HG02588 (cell line): Measurements from ENCODE around the gene SCD5.

Source experiments
- ATAC-seq: cut with Tn5 transposase; IDR thresholded peaks from one replicate; pipeline ENCODE4 v1.9.1; 2021; ENCODE audit warnings: mild to moderate bottlenecking, moderate library complexity; ENCODE audit not compliant: unreplicated experiment

The SCD5 gene

GRCh38 chr4:82797405-82798111 lies 1.0 kb downstream of the SCD5 start:
- ATAC-seq: no peak

DNA sequence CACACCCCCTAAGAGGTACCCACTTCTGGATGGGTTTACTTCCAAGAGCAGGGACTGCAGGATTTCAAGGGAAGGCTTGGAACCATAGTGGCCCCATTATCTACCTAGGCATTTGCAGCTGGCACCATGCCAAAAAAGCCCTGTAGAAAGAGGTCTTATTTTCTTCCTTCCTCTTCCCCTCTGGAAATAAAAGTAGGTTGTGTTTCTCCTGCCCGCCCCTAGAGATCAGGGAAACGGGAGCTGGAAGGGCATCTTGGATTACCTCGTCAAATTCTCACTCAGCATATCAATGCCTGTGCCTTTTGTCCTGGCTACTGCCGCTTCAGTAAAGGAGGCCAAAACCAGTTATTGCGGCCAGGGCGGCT lies 1.6 kb downstream of the SCD5 start:
- ATAC-seq: no peak

DNA sequence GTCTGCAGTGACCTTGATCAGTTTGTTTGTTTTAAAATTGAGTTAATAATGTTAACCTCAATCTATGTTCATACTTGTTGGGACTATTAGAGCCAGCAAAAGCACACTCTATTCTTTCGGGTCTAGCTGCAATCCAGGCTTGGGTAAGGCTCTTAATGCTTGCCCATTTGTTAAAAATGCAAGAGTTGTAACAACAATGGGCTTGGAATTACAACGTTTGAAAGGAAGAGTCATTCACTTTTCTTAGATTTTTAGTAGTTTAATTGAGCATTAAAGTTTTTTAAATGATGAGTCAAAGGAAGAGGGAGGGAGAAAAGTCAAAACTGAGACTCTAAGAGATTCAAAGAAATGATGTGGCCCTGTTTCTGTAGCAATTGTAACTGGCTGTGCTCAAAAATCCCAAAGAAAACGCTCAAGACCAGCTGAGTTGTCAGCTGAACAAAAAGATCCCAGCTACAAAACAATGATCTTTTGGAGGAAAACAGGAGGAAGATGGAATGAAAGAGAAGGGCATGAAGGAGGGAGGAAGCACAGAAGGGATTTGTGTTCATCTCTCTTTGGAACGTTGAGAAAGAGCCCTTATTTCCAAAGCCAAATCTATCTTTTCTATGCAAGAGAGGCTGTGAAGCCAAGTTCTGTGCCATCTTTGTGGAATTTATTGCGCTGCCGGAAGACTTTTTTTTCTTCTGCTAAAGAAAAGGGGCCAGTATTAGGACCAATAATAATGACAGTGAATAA lies 5.5 kb downstream of the SCD5 start:
- ATAC-seq: no peak

GRCh38 chr4:82791179-82791578 lies 7.4 kb downstream of the SCD5 start:
- ATAC-seq: no peak

GRCh38 chr4:82790060-82790660 lies 8.4 kb downstream of the SCD5 start:
- ATAC-seq: no peak

- ATAC-seq: no peak
Measured at GRCh38 chr4:82789025-82789776, 9.4 kb downstream of the SCD5 start.

GRCh38 chr4:82787342-82787741 lies 11.3 kb downstream of the SCD5 start:
- no peak for ATAC-seq

GRCh38 chr4:82786828-82787227 lies 11.8 kb downstream of the SCD5 start:
- ATAC-seq: no peak

GRCh38 chr4:82785611-82786400 lies 12.8 kb downstream of the SCD5 start:
- no peak for ATAC-seq

GRCh38 chr4:82784681-82785610 lies 13.7 kb downstream of the SCD5 start:
- ATAC-seq: no peak

DNA sequence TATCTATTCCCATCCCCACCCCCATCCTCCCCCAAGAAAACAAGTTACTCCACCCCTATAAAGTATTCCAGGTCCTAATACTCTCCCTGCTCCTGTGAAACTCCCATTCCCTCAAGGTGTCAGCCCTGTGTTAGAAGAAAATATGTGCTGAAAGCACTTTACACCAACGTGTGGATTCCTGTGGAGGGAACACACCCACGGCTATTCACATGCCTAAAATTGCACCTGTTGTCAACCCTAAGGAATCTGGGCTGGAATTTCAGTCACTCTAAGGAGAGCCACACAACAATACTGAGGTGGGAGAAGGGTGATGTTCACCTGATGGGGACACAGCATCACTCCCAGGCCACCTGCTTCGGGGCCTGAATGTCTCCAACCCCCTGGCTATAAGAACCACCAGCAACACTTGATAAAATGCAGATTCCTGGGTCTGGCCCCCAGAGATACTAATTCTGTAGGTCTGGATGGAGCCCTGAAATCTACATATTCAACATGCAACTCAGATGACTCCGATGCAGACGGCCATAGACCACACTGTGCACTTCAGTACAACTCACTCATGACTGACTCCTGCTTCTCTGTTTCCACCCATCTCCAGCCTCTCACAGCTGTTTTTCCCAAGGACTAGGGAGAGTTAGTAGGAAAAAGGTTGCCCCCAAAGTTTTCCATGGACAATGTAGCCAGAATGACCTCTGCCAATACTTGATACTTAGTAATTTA lies 15.8 kb downstream of the SCD5 start:
- no peak for ATAC-seq

- no peak for ATAC-seq
Measured at GRCh38 chr4:82780752-82781231, 17.8 kb downstream of the SCD5 start.

- no peak for ATAC-seq
Measured at GRCh38 chr4:82780170-82780751, 18.3 kb downstream of the SCD5 start.

DNA sequence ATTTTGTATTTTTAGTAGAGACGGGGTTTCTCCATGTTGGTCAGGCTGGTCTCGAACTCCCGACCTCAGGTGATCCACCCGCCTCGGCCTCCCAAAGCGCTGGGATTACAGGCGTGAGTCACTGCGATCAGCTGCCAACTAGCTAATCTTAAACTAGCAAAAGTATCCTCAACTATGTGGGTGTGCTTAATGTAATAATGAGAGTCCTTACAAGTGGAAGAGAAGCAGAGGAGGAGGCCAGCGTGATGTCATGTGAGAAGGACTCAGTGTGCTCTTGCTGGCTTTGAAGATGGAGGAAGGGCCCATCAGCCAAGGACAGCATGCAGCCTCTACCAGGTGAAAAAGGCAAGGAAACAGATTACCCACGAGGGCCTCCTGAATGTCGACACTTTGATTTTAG lies 19.6 kb downstream of the SCD5 start:
- ATAC-seq: no peak

GRCh38 chr4:82777857-82778525 lies 20.6 kb downstream of the SCD5 start:
- no peak for ATAC-seq

GRCh38 chr4:82776925-82777542 lies 21.6 kb downstream of the SCD5 start:
- ATAC-seq: no peak

GRCh38 chr4:82775243-82775642 lies 23.4 kb downstream of the SCD5 start:
- no peak for ATAC-seq
